DMS53 (cell line): ENCODE measurements around the gene MAMLD1.

Experiments used
- DNase-seq: peaks from one replicate; lab custom pipeline; 2025; lab: John Stamatoyannopoulos, UW

MAMLD1 gene

DNA sequence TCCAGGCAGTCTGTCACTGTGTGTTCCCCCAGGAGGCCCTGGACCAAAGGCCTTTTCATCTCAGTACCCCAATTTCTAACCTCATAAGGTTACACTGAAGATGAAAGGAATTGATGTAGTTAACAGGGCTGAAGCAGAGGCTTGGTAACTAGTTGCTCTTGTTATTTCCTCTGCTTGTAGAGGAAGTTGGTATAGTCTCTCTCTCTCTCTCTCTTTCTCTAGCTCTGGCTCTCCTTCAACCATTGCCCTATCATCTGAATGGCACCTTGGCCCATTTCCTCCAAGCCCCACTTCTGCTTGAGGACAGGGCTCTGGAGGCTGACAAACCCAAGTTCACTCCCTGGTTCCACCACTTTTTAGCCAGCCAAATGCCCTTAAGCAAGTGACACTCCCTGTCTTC lies 96.1 kb downstream of the MAMLD1 start:
- DNase-seq = no peak

DNA sequence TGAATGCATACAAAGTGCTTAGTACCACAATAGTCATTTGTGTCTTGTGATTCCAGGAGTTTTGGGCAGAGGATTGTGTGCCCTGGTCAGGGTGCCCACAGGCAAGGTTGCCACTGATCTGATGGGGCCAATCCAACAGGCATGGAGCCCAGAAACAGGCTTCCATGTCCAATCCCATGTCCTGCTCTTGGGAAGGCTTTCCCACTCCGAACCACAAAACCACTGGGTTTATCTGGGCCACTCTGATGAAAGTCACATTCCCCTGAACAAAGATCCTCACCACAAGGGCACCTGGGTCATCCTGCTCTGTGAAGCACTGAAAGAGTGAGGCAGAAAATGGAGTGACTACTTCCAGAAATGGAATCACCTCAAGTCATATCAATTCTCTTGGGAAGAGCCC lies 96.9 kb downstream of the MAMLD1 start:
- no peak for DNase-seq

DNA sequence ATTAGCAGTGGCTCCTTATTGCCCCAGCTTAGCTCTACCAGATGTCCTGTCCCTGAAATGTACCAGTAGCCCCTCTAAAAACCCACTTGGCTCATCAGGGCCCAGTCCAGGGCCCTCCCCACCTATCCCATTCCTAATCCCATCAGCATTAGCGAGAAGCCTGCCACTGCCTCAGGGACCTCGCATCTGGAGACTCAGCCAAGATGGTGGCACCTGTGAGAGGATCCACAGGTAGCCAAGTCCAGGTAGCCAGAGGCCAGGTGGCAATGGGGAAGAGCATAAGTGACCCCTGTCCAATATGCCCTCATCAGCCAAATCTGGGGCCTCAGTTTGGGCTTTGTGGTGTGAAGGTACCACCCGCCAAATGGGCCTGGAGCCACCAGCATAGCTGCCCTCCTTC lies 97.7 kb downstream of the MAMLD1 start:
- DNase-seq = no peak

DNA sequence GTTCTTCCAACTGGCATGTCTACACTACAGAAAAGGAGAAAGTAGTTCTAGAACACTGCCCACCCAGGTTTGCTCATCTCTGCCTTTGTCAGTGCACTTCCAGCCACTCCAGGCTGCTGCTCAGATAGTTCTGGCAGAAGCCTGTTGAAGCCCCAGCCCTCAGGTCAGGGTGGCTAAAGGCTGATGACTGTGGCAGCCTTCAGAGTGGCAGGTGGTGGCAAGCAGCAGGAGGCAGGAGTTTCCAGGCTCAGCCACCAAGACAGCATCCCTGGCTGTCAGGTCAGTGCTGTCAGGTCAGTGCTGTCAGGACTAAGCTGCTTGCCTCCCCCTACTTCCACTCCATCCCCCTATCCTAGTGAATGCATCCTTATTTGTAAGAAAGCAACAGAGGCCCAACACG lies 100.4 kb downstream of the MAMLD1 start:
- no peak for DNase-seq

DNA sequence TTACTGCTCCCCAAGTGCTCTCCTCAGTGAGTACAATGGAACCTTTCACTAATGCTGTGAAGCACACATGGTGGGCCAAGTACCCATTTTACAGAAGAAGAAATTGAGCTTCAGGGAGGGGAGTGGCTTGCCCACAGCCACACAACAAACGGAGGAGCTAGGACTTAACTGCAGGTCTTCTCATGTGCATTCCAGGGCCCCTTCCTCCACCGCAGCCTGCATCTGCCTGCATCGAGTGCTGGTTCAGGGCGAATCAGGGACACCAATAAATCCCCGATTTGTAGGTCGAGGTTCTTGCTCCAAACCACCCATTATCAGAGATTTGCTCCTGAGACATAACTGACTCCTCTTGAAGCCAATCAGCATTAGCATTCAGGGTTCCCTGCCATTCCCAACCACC lies 100.9 kb downstream of the MAMLD1 start:
- no peak for DNase-seq

- DNase-seq = no peak
Observed at GRCh38 chrX:150465326-150465725, 102.2 kb downstream of the MAMLD1 start.

DNA sequence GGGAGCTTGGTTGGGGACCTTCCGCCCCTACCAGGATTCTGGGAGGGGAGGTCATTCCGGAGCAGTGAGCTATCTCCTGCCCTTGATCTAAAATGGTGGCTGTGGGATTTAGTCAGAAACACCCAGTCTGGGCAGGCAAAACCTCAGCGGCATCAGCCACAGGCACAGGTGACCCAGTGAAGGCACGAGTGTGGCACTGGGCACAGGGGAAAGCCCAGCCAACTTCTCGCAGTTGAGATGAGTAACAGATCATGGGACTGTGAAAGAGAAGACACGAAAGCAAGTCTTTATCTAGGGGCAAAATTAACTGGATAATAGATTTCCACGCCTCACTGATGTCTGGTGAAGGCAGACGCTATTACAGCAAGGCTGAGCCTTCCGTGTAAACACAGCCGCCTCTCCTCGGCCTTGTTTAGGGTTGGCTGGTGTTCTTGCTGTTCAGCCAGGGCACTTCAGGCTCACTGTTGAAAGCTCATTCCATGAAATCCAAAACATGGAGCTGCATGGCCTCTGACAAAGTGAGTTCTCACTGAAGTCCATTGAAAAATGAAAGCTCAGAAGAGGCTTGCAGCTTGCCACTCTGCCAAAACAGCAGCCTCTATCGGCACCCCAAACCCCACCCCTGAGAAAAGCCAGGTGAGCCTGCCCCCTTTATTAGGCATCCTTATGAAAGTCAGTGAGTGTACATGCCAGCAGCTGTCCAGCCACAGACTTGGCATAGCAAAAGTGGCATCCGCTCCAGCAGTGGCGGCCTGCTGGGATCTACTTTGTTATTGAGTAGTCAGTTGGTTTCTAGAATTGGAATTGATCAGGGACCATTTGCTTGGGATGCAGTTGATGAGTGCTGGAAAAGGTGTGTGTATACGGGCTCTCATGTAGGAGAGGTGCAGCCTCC lies 103.0 kb downstream of the MAMLD1 start:
- no peak for DNase-seq

GRCh38 chrX:150472306-150472705 lies 109.2 kb downstream of the MAMLD1 start:
- no peak for DNase-seq

GRCh38 chrX:150473371-150473770 lies 110.3 kb downstream of the MAMLD1 start:
- no peak for DNase-seq

DNA sequence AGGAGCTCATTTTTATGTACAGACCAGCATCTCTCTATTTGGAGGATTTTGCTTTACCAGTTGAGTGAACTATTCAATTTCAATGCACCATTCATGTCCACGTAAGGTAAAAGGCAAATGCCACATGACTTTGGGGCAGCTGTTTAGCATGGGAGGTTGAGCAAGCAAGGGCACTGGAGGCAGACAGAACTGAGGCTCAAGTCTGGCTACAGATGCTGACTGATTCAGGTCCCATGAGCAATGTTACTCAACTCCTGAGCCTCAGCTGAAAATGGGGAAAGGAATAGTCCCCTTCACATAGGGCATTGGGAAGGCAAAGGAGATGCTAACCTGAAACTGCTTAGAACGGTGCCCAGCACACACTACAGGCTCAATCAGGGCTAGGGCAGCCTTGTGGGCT lies 112.3 kb downstream of the MAMLD1 start:
- DNase-seq = no peak

DNA sequence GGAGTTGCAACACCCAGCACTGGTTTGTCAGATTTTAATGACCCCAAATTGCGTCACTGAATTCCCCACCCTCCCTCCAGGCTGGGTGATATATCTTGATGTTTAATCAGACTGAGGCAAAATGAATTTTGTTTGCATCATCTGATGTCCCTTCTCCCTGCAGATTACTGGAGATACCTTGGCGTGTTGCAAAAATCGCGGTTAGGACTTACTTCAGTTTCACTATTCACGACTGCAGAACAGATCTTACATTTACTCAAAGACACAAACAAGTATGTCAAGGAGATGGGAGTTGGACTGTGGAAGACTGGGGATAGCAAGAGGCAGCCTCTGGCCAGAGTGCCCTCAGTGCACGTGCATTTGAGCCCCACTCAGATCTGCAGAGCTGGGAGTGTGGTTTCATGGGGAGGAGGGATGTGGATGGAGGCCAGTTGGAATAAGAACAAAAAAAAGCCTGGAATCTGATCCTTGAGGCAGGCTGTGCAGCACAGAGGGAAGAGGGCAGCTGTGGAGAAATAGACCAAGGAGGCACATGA lies 113.1 kb downstream of the MAMLD1 start:
- no peak for DNase-seq

- no peak for DNase-seq
Observed at GRCh38 chrX:150477371-150477770, 114.3 kb downstream of the MAMLD1 start.

GRCh38 chrX:150478496-150479492 lies 115.7 kb downstream of the MAMLD1 start:
- no peak for DNase-seq

- DNase-seq = peak; percentile 75
Observed at GRCh38 chrX:150482537-150483206, 119.6 kb downstream of the MAMLD1 start.

DNA sequence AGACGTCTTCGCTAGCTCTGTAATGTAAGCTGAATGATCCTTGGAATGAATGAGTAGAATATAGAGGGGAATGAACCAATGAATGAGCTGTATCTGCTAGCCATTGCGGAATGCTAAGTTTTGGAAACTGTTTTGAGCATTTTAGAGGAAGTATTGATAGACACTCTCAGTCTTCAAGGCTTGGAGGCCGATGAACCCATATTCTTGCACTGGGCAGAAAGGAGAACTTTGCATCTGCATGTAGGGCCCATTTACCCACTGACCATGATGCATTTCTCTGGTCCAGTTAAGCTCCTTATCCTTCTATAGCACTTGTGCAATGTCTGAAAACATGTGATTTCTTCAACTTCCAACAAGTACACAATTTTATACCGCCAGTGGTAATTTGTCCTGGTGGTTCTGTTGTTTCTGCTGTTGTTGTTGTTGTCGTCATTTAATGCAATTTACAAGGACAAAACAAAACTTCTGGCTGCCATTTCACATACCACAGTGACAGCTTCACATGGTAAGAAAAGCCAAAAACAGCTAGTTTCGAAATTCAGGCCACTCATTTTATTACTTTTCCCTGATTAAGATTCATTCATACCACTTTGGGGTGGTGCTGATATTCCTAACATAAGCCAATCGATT lies 120.4 kb downstream of the MAMLD1 start:
- DNase-seq = no peak

DNA sequence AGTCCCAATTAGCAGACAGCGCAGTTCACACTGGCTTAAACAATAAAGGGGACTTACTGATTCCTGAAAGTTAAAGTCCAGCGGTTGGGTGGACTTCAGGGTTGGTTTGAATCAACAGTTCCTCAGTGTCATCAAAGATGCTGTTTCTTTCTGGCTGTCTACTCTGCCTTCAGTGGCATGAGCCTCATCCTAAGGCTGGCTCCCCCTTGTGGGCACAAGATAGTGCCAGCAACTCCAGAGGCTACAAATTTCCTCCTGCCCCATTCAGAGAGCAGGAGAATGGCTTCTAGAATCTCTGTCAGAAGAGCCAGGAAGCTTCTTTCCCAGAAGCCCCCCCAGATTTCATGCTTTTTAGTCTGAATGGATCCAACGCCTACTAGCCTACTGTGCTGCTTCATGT lies 122.9 kb downstream of the MAMLD1 start:
- peak; percentile 77 for DNase-seq

DNA sequence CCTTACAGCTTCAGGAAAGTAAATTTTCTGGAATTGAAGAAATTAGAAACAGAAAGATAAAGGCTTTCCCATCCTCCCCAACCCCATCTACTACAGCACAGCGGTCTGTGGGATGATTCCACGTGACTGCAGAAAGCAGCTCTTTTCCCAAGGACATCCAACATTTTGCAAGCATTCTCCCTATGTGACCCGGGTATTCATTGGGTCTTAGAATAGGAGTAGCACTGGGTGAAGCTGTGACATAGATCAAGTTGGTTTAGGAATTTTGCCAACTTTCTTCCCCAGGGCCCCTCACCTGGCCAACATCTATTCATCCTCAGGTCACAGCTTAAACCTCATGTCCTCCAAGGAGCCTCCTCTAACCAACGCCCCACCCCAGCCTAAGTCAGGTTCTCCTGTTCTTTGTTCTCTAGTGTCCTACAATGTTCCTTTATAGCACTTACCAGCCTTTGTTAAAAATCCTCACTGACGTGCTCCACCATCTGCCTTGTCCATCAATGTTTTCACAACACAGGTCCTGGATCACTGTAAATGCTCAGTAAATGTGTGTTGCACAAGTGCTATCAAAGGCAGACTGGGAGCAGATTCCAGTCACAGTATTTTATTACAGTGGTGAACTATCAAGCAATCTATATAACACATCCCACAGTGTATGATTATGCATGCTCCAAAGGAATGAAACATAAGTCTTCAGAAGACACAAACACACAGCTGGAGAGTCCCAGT lies 124.4 kb downstream of the MAMLD1 start:
- DNase-seq = no peak

DNA sequence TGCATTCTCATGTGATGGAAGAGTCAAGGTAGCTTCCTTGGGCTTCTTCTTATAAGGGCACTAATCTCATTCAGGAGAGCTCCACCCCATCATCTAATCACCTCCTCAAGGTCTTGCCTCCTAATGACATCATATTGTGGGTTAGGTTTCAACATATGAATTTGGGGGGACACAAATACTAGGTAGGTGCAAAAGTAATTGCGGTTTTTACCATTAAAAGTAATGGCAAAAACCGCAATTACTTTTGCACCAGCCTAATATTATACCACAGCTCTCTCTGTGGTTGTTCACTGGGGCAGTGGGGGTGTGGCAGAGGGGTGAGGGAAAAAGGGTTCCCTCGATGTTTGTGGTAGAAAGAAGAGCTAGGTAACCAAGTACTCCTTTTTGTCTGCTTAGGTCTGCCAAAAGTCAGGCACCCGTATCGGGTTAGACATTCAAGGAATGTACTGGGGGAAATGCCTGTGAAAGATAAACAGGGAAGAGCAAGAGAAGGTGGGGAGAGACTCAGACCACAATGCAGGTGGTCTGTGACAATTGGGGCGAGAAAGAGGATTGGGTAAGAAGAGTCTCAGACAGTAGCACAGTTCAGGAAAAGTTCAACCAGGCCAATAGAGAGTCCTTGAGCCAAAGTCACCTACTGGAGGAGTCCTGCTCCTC lies 126.4 kb downstream of the MAMLD1 start:
- DNase-seq = no peak

- DNase-seq = no peak
Observed at GRCh38 chrX:150495496-150495895, 132.4 kb downstream of the MAMLD1 start.

DNA sequence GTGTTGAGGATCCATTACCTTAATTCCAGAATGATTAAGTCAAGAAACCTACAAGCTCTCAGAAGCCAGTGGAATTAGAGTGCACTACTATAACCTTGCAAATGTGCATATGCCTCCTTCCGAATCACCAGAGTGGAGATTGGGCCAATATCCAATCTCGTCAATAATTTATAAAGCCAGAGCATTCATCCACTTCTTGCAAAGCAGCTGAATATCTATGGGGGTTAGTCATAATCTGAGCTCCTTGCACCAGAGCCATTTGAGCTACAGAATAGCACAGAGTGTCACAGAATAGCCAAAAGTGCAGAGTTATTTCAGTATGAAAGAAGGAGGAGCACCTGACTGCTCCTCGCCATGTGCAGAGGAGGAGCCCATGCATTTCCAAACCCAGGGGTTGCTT lies 136.1 kb downstream of the MAMLD1 start:
- DNase-seq = no peak
